Measurements from ENCODE around the gene SH3PXD2B. TPM values are rescaled to one million over a fixed set of nuclear protein-coding genes. Genes with fewer than 3 reads are reported as not detected.

Gene SH3PXD2B
- total and polyA plus RNA-seq, 2 of the 13 experiments (the other 11 are each of a cell fraction or from before 2014, with no cell fraction given): 3.4 to 4.6 TPM

DNA sequence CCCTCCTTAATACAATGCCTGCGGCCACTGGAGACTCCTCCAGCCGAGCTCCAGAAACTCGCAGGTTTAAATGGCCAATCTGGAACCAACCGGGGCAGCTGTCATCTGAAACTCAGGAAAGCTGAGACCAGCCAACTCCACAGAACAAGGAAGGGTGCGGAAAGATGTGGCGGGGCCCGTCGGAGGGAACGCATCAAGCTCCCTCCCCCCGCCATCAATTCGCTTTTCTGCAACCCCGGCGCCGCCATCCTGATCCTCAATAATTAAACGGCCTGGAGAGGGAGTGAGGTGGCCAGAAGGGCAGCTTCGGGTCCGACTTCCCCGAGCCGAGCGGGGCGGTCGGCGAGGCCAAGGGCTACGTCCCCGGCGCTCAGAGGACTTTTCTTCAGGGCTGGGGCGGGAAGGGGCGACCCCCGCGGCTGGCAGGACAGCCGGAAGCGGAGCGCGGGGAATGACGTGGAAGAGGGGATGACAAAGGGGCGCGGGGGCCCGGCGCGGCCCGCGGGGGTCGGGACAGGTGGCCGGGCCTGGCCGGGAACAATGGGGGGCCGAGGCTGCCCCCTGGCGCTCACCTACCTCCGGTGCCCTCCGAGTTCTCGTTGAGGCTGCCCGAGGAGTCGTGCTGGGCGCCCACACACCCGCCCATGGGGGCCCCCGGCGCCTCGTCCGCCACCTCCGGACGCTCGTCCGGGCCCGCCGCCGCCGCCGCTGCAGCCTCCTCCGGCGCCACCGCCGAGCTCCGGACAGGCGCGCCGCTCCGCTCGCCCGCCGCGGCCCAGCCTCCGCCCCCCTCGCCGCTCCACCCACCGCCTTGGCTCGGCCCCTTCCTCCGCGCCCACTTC lies 171.1 kb downstream of the SH3PXD2B start, which contains the start of gene UBTD2 (continued):
- TF ChIP-seq, protein P1, sequence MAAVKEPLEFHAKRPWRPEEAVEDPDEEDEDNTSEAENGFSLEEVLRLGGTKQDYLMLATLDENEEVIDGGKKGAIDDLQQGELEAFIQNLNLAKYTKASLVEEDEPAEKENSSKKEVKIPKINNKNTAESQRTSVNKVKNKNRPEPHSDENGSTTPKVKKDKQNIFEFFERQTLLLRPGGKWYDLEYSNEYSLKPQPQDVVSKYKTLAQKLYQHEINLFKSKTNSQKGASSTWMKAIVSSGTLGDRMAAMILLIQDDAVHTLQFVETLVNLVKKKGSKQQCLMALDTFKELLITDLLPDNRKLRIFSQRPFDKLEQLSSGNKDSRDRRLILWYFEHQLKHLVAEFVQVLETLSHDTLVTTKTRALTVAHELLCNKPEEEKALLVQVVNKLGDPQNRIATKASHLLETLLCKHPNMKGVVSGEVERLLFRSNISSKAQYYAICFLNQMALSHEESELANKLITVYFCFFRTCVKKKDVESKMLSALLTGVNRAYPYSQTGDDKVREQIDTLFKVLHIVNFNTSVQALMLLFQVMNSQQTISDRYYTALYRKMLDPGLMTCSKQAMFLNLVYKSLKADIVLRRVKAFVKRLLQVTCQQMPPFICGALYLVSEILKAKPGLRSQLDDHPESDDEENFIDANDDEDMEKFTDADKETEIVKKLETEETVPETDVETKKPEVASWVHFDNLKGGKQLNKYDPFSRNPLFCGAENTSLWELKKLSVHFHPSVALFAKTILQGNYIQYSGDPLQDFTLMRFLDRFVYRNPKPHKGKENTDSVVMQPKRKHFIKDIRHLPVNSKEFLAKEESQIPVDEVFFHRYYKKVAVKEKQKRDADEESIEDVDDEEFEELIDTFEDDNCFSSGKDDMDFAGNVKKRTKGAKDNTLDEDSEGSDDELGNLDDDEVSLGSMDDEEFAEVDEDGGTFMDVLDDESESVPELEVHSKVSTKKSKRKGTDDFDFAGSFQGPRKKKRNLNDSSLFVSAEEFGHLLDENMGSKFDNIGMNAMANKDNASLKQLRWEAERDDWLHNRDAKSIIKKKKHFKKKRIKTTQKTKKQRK (IDR thresholded peaks at IDR 0.05; ENCODE audit: low read length): no peak
- TF ChIP-seq, protein P2, sequence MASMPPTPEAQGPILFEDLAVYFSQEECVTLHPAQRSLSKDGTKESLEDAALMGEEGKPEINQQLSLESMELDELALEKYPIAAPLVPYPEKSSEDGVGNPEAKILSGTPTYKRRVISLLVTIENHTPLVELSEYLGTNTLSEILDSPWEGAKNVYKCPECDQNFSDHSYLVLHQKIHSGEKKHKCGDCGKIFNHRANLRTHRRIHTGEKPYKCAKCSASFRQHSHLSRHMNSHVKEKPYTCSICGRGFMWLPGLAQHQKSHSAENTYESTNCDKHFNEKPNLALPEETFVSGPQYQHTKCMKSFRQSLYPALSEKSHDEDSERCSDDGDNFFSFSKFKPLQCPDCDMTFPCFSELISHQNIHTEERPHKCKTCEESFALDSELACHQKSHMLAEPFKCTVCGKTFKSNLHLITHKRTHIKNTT (CRISPR knock-in tag; IDR thresholded peaks at IDR 0.05): no peak
- TF ChIP-seq SKI (IDR thresholded peaks at IDR 0.05; ENCODE audit: partially characterized antibody) (peak; percentile 32), TGIF2 (CRISPR knock-in tag; IDR thresholded peaks at IDR 0.05) (peak; percentile 39; the same call in 1 of the 2 replicates), SNRNP70 (IDR thresholded peaks at IDR 0.05; ENCODE audit: low read depth, low read length) (no peak), TAF15 (IDR thresholded peaks at IDR 0.05; ENCODE audit: low read depth, low read length, poor library complexity, severe bottlenecking) (peak; percentile 6), ZIK1 (CRISPR knock-in tag; IDR thresholded peaks at IDR 0.05; ENCODE audit: borderline replicate concordance, low read depth) (no peak), ZNF232 (CRISPR knock-in tag; IDR thresholded peaks at IDR 0.05; ENCODE audit: borderline replicate concordance) (no peak), NFE2 (CRISPR knock-in tag; IDR thresholded peaks at IDR 0.05) (no peak), ZNF335 (CRISPR knock-in tag; IDR thresholded peaks at IDR 0.05) (no peak), ZSCAN12 (CRISPR knock-in tag; IDR thresholded peaks at IDR 0.05) (no peak), ZNF615 (CRISPR knock-in tag; IDR thresholded peaks at IDR 0.05; ENCODE audit: borderline replicate concordance) (no peak), ZNF331 (CRISPR knock-in tag; IDR thresholded peaks at IDR 0.05) (0 out of 2 replicates have a peak, but pooled peaks have one; percentile 18), ZNF891 (CRISPR knock-in tag; IDR thresholded peaks at IDR 0.05) (no peak), SALL1 (CRISPR knock-in tag; IDR thresholded peaks at IDR 0.05) (no peak), PPARG (CRISPR knock-in tag; conservative IDR thresholded peaks at IDR 0.05) (no peak), HNF4A (CRISPR knock-in tag; IDR thresholded peaks at IDR 0.05) (no peak), THYN1 (CRISPR knock-in tag; IDR thresholded peaks at IDR 0.05; ENCODE audit: borderline replicate concordance, low read depth) (no peak), MED1 (CRISPR knock-in tag; IDR thresholded peaks at IDR 0.05) (0 out of 2 replicates have a peak, but pooled peaks have one; percentile 11), HES4 (CRISPR knock-in tag; IDR thresholded peaks at IDR 0.05; ENCODE audit: borderline replicate concordance) (no peak)
- TF ChIP-seq, protein P3, sequence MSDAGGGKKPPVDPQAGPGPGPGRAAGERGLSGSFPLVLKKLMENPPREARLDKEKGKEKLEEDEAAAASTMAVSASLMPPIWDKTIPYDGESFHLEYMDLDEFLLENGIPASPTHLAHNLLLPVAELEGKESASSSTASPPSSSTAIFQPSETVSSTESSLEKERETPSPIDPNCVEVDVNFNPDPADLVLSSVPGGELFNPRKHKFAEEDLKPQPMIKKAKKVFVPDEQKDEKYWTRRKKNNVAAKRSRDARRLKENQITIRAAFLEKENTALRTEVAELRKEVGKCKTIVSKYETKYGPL (CRISPR knock-in tag; IDR thresholded peaks at IDR 0.05): no peak
- TF ChIP-seq, protein P4, sequence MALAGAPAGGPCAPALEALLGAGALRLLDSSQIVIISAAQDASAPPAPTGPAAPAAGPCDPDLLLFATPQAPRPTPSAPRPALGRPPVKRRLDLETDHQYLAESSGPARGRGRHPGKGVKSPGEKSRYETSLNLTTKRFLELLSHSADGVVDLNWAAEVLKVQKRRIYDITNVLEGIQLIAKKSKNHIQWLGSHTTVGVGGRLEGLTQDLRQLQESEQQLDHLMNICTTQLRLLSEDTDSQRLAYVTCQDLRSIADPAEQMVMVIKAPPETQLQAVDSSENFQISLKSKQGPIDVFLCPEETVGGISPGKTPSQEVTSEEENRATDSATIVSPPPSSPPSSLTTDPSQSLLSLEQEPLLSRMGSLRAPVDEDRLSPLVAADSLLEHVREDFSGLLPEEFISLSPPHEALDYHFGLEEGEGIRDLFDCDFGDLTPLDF (CRISPR knock-in tag; IDR thresholded peaks at IDR 0.05): no peak
- TF ChIP-seq, protein P5, sequence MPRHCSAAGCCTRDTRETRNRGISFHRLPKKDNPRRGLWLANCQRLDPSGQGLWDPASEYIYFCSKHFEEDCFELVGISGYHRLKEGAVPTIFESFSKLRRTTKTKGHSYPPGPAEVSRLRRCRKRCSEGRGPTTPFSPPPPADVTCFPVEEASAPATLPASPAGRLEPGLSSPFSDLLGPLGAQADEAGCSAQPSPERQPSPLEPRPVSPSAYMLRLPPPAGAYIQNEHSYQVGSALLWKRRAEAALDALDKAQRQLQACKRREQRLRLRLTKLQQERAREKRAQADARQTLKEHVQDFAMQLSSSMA (CRISPR knock-in tag; IDR thresholded peaks at IDR 0.05): no peak
